SK-N-MC (cell line): ENCODE measurements around the gene NHSL2.

ENCODE experiments used
- EZH2 ChIP-seq: fragments of 200-600 bp; sonication (generic); IDR thresholded peaks from one replicate; pipeline ENCODE4 v1.6.1; 2017; ENCODE audit warnings: antibody characterized with exemption
- POLR2AphosphoS5 ChIP-seq: IDR thresholded peaks from 2 replicates; pipeline ENCODE4 v1.6.1; 2012; ENCODE audit warnings: mild to moderate bottlenecking, low read depth, low read length, borderline replicate concordance

GRCh38 chrX:72115380-72115779 is 204.7 kb downstream of the NHSL2 start:
- TF ChIP-seq EZH2, result no peak
- TF ChIP-seq POLR2AphosphoS5, result no peak
